Smooth muscle cell (in vitro differentiated cells): ENCODE data around the gene SREBF1. TPM values are rescaled to one million over a fixed set of nuclear protein-coding genes. Genes with fewer than 3 reads are reported as not detected.
A peak's percentile ranks its signal among the peaks of the same experiment; 100 is the strongest.

Experiments used
- DNase-seq: peaks from one replicate; lab custom pipeline; 2025; ENCODE audit not compliant: unreplicated experiment; lab: John Stamatoyannopoulos, UW
- H2AFZ ChIP-seq: fragments of 200-600 bp; sonication (generic); 2 replicates; pipeline ENCODE4 v1.6.0; 2016; ENCODE audit warnings: antibody characterized with exemption, low read depth, mild to moderate bottlenecking
- H3F3A ChIP-seq: fragments of 200-600 bp; sonication (generic); 2 replicates; pipeline ENCODE4 v1.6.0; 2017; ENCODE audit warnings: antibody characterized with exemption, low read depth
- H3K27ac ChIP-seq: fragments of 200-600 bp; sonication (generic); 2 replicates; pipeline ENCODE4 v1.5.1; 2016; ENCODE audit warnings: low read depth, mild to moderate bottlenecking
- H3K27me3 ChIP-seq: fragments of 200-600 bp; sonication (generic); 2 replicates; pipeline ENCODE4 v1.6.1; 2016; ENCODE audit warnings: low read depth, mild to moderate bottlenecking
- H3K36me3 ChIP-seq: fragments of 200-600 bp; sonication (generic); 2 replicates; pipeline ENCODE4 v1.5.1; 2016; ENCODE audit warnings: low read depth
- H3K4me1 ChIP-seq: fragments of 200-600 bp; sonication (generic); 2 replicates; pipeline ENCODE4 v1.5.1; 2016; ENCODE audit warnings: low read depth
- H3K4me2 ChIP-seq: fragments of 200-600 bp; sonication (generic); 2 replicates; pipeline ENCODE4 v1.6.0; 2016; ENCODE audit warnings: mild to moderate bottlenecking
- H3K4me3 ChIP-seq: fragments of 200-600 bp; sonication (generic); 2 replicates; pipeline ENCODE4 v1.5.1; 2016; ENCODE audit warnings: mild to moderate bottlenecking
- H3K79me2 ChIP-seq: fragments of 200-600 bp; sonication (generic); 2 replicates; pipeline ENCODE4 v1.6.0; 2016; ENCODE audit warnings: low read depth, mild to moderate bottlenecking
- H3K9ac ChIP-seq: fragments of 200-600 bp; sonication (generic); 2 replicates; pipeline ENCODE4 v1.6.0; 2016; ENCODE audit warnings: low read depth
- H3K9me3 ChIP-seq: fragments of 200-600 bp; sonication (generic); replicated peaks from 2 replicates; pipeline ENCODE4 v1.5.1; 2016; ENCODE audit warnings: low read depth
- H4K20me1 ChIP-seq: fragments of 200-600 bp; sonication (generic); 2 replicates; pipeline ENCODE4 v1.6.0; 2016; ENCODE audit warnings: low read depth
- WGBS: methylation state at CpG from one replicate; pipeline ENCODE4 v1.1.7; 2016; ENCODE audit warnings: low lambda C conversion rate; 5-methylcytosine and 5-hydroxymethylcytosine counted together
- polyA plus RNA-seq: library from polyadenylated mRNA; unstranded; fragments of >200 nt; fragmentation: Nextera tagmentation; extraction: Ambion mirVana; gene quantifications from 2 replicates; pipeline ENCODE4 v1.2.1, GENCODE V29; 2016
- total RNA-seq: library from RNA; depleted of rRNA; stranded (reverse); fragments of >200 nt; gene quantifications from 2 replicates; pipeline ENCODE4 v1.2.3, GENCODE V29; 2014
- TF ChIP-seq, protein P1 (sequence below): fragments of 200-600 bp; sonication (generic); IDR thresholded peaks from 2 replicates; pipeline ENCODE4 v1.5.1; 2017; ENCODE audit warnings: borderline replicate concordance, mild to moderate bottlenecking, antibody characterized with exemption; ENCODE audit not compliant: insufficient read depth, poor library complexity, severe bottlenecking

SREBF1 gene
- total and polyA plus RNA-seq, 2 experiments from 2014 or later, result 23.5 to 45.4 TPM

DNA sequence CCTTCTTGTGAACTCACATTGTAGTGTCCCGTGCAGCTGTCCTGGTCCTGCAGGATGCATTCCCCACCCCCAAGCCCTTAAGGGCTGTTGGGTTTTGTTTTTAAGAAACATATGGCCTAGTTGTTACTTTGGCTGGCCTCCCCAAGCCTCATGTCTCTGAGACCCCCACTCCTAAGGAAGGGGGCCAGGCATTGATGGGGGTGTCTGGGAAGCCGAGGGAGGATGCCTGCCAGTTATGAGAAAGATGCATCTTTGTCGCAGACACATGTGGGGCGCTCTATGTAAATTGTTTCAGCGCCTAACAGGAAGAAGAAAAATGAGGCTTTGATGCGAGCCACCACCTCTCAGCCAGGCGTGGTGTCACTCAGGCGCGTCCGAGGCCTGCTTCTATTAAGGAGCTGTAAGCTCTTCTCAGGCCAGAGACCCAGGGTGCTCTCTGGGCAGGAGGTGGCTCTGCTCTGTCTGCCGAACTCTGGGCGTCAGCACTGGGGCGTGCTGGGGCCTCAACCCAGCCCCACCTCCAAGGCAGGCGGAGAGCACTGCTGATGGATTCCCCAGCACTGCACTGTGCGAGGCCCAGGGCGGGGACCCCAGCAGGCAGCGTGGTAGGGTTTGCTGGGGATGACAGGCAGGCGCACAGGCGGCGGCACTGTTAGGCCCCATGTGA is 70.6 kb downstream of the SREBF1 start:
- 87% methylated on average over 20 of the region's 20 CpGs for WGBS
- Histone ChIP-seq H3F3A (no peaks in the 10 kb centered on the region), H3K27ac (peak overlapping the region; percentile 29), H3K27me3 (no peaks in the 10 kb centered on the region), H4K20me1 (peaks cover 100% of the 10 kb centered on the region), H3K4me2 (peak overlapping the region; percentile 22), H3K36me3 (no peaks in the 10 kb centered on the region), H3K9me3 (no peaks in the 10 kb centered on the region), H3K9ac (no peak overlapping the region), H3K4me3 (no peak overlapping the region), H3K4me1 (peaks cover 42% of the 10 kb centered on the region), H3K79me2 (peaks cover 84% of the 10 kb centered on the region), H2AFZ (no peak overlapping the region)
- TF ChIP-seq, protein P1, sequence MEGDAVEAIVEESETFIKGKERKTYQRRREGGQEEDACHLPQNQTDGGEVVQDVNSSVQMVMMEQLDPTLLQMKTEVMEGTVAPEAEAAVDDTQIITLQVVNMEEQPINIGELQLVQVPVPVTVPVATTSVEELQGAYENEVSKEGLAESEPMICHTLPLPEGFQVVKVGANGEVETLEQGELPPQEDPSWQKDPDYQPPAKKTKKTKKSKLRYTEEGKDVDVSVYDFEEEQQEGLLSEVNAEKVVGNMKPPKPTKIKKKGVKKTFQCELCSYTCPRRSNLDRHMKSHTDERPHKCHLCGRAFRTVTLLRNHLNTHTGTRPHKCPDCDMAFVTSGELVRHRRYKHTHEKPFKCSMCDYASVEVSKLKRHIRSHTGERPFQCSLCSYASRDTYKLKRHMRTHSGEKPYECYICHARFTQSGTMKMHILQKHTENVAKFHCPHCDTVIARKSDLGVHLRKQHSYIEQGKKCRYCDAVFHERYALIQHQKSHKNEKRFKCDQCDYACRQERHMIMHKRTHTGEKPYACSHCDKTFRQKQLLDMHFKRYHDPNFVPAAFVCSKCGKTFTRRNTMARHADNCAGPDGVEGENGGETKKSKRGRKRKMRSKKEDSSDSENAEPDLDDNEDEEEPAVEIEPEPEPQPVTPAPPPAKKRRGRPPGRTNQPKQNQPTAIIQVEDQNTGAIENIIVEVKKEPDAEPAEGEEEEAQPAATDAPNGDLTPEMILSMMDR, result no peak
- DNase-seq, result no peak

DNA sequence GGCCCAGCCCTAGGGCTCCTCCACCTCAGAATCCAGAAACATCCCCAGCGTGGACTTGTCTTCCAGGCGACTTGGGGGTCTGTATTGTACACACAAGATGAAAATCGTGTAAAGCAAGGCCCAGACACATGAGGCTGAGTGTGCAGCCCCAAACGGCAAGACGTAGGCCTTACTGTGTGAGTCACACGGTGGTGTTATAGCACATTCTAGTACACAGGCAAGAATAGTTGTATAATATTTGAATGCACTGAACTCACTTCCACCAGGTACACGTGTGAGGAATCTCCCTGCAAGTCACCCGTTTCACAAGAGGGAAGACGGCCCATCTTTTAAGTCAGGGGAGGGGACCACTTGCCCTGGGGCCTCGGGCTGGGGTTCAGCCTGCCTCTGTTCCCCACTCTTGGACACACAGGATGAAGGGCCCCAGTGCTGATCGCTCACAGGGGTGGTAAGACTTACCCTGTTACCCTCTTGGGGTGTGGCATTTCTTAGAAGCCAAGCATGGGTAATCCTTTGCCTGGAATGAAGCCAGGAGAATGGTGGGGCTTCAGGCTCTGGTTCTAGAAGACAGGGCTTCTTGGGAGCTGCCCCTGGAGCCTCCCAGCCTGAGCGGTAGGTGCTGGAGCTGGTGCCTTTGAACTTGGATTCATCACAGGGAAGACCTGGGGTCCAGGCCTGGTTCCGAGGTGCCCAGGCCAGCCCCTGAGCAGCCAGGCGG is 71.3 kb downstream of the SREBF1 start:
- H3K79me2 ChIP-seq, result peaks cover 85% of the 10 kb centered on the region
- H2AFZ ChIP-seq, result no peak overlapping the region
- 75% methylated on average over 14 of the region's 14 CpGs for WGBS
- H3K4me2 ChIP-seq, result peak overlapping the region; percentile 22
- H3K9me3 ChIP-seq, result no peaks in the 10 kb centered on the region
- no peak for DNase-seq
- H4K20me1 ChIP-seq, result peaks cover 100% of the 10 kb centered on the region
- H3K27me3 ChIP-seq, result no peaks in the 10 kb centered on the region
- H3K4me3 ChIP-seq, result no peak overlapping the region
- H3F3A ChIP-seq, result no peaks in the 10 kb centered on the region
- TF ChIP-seq, protein P1, result no peak
- H3K4me1 ChIP-seq, result peaks cover 42% of the 10 kb centered on the region
- peak overlapping the region; percentile 60 for H3K27ac ChIP-seq
- H3K9ac ChIP-seq, result no peak overlapping the region
- no peaks in the 10 kb centered on the region for H3K36me3 ChIP-seq

DNA sequence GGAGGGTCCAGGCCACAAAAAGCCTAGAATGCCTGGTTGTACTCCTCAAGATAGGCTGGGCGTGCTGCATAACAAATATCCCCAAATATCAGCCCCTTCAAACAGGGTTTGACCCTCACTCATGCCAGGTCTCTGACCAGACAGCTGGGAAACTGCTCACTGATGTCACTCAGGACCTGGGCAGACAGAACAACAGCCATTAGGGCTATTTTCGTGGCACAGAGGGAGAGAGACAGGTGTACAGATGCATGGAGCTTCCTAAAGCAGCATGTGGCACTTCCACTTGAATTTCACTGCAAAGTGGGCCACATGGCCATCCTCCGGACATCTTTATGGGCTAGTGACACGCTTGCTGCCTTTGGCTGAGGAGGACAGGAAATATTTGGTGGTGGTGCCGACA is 73.1 kb downstream of the SREBF1 start:
- Histone ChIP-seq H3K36me3 (no peaks in the 10 kb centered on the region), H3K4me2 (no peak overlapping the region), H3K4me1 (peaks cover 31% of the 10 kb centered on the region), H3K79me2 (peaks cover 86% of the 10 kb centered on the region), H3K27ac (no peak overlapping the region), H3F3A (no peaks in the 10 kb centered on the region), H3K4me3 (no peak overlapping the region), H3K9ac (no peak overlapping the region), H4K20me1 (peaks cover 100% of the 10 kb centered on the region), H3K9me3 (no peaks in the 10 kb centered on the region), H3K27me3 (no peaks in the 10 kb centered on the region), H2AFZ (no peak overlapping the region)
- 89% methylated on average over 5 of the region's 5 CpGs for WGBS
- no peak for DNase-seq
- TF ChIP-seq, protein P1, result no peak

DNA sequence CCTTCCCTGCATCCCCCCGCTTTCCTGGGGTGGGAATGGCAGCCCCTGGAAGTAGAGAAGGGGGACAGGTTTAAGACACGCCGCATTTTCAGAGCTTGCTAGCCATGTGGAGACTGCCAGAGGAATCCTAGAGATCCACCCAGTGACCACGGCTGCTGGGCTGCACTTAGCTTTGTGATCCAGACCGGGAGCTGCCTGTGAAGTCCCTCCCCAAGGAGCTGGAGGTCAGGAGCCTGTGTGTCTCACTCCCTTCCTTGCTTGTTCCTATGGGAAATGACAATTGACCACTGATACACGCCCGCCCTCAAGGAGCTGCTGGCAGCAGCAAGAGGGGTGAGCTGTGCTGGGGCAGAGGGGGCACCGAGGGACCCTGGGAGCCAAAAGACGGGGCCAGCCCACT is 73.7 kb downstream of the SREBF1 start:
- Histone ChIP-seq H3K9me3 (no peaks in the 10 kb centered on the region), H3K79me2 (peaks cover 84% of the 10 kb centered on the region), H3K4me3 (no peak overlapping the region), H3K27ac (no peak overlapping the region), H4K20me1 (peaks cover 100% of the 10 kb centered on the region), H3K27me3 (no peaks in the 10 kb centered on the region), H3K36me3 (no peaks in the 10 kb centered on the region), H3K4me1 (peaks cover 30% of the 10 kb centered on the region), H2AFZ (no peak overlapping the region), H3K9ac (no peak overlapping the region), H3K4me2 (no peak overlapping the region), H3F3A (no peaks in the 10 kb centered on the region)
- DNase-seq, result no peak
- 74% methylated on average over 9 of the region's 9 CpGs for WGBS
- TF ChIP-seq, protein P1, result no peak
